Measurements from ENCODE around the gene AGBL4.
"Not testable (repeated sequence)": the region's sequence is repeated elsewhere in the genome, so short reads cannot be mapped to it uniquely, and the experiment has no call there.

The AGBL4 gene

GRCh38 chr1:49298304-49298703 lies 725.5 kb downstream of the AGBL4 start:
- DNase-seq: no peak
- Histone ChIP-seq H3K4me3 (no peak overlapping the region), H3K4me1 (no peaks in the 10 kb centered on the region), H3K27ac (no peak overlapping the region), H3K36me3 (no peaks in the 10 kb centered on the region), H3K9me3 (peaks cover 0 to 6% (median 0%) of the 10 kb centered on the region in 3 donors), H3K27me3 (no peaks in the 10 kb centered on the region)
- TF ChIP-seq CTCF (IDR thresholded peaks at IDR 0.05): no peak
- intact Hi-C loops (cut with DNase I; ENCODE audit: low total_unique reads): no loop called here

- Histone ChIP-seq H3K36me3 (no peaks in the 10 kb centered on the region), H3K27me3 (no peaks in the 10 kb centered on the region), H3K4me1 (no peaks in the 10 kb centered on the region), H3K4me3 (no peak overlapping the region), H3K27ac (no peak overlapping the region), H3K9me3 (peaks cover 0 to 6% (median 0%) of the 10 kb centered on the region in 3 donors)
- intact Hi-C loops (cut with DNase I; ENCODE audit: low total_unique reads): no loop called here
- no peak for TF ChIP-seq CTCF (IDR thresholded peaks at IDR 0.05)
- DNase-seq: no peak
Measured at GRCh38 chr1:49297783-49298182, 726.0 kb downstream of the AGBL4 start.

- no peaks in the 10 kb centered on the region for H3K36me3 ChIP-seq
- no peak overlapping the region for H3K27ac ChIP-seq
- DNase-seq: no peak
- no peaks in the 10 kb centered on the region for H3K27me3 ChIP-seq
- no peaks in the 10 kb centered on the region for H3K4me1 ChIP-seq
- no peak for TF ChIP-seq CTCF (IDR thresholded peaks at IDR 0.05)
- no peak overlapping the region for H3K4me3 ChIP-seq
- intact Hi-C loops (cut with DNase I; ENCODE audit: low total_unique reads): no loop called here
- H3K9me3 ChIP-seq: peaks cover 0 to 3% (median 0%) of the 10 kb centered on the region in 3 donors
Measured at GRCh38 chr1:49294539-49294938, 729.2 kb downstream of the AGBL4 start.

- Histone ChIP-seq H3K4me1 (no peaks in the 10 kb centered on the region), H3K4me3 (no peak overlapping the region), H3K9me3 (peaks cover 0 to 3% (median 0%) of the 10 kb centered on the region in 3 donors), H3K36me3 (no peaks in the 10 kb centered on the region), H3K27ac (no peak overlapping the region), H3K27me3 (no peaks in the 10 kb centered on the region)
- TF ChIP-seq CTCF (IDR thresholded peaks at IDR 0.05): no peak
- intact Hi-C loops (cut with DNase I; ENCODE audit: low total_unique reads): no loop called here
- no peak for DNase-seq
Measured at GRCh38 chr1:49293016-49293415, 730.7 kb downstream of the AGBL4 start.

GRCh38 chr1:49257211-49258049 lies 766.3 kb downstream of the AGBL4 start:
- H3K36me3 ChIP-seq; intact Hi-C loops (cut with DNase I; ENCODE audit: low total_unique reads); H3K27me3 ChIP-seq; H3K4me3 ChIP-seq; H3K27ac ChIP-seq; H3K4me1 ChIP-seq; DNase-seq: not testable (repeated sequence)
- peaks cover 0 to 11% (median 3%) of the 10 kb centered on the region in 3 donors for H3K9me3 ChIP-seq

GRCh38 chr1:49252917-49253316 lies 770.8 kb downstream of the AGBL4 start:
- no peak for TF ChIP-seq CTCF (IDR thresholded peaks at IDR 0.05)
- DNase-seq: no peak
- Histone ChIP-seq H3K4me3 (no peak overlapping the region), H3K27me3 (no peaks in the 10 kb centered on the region), H3K27ac (no peak overlapping the region), H3K9me3 (peaks cover 0 to 11% (median 3%) of the 10 kb centered on the region in 3 donors), H3K4me1 (no peaks in the 10 kb centered on the region), H3K36me3 (no peaks in the 10 kb centered on the region)
- intact Hi-C loops (cut with DNase I; ENCODE audit: low total_unique reads): no loop called here
